Activated T-cell treated with anti-CD3 and anti-CD28 coated beads, Interleukin-2, amount 50 U/mL, for 24 hours (primary cell): ENCODE measurements around the gene NCAM1.

Source experiments
- DNase-seq: peaks from one replicate; pipeline ENCODE4 v3.0.0-alpha.2; 2020
- H3K27ac Mint-ChIP-seq: 2 replicates; pipeline ENCODE4 v1.8.0; 2020; ENCODE audit warnings: mild to moderate bottlenecking, mixed read lengths
- H3K27me3 Mint-ChIP-seq: 2 replicates; pipeline ENCODE4 v1.8.0; 2020; ENCODE audit warnings: mixed read lengths
- H3K36me3 Mint-ChIP-seq: 2 replicates; pipeline ENCODE4 v1.8.0; 2020; ENCODE audit warnings: low read depth, mixed read lengths
- H3K4me1 Mint-ChIP-seq: 2 replicates; pipeline ENCODE4 v1.8.0; 2020; ENCODE audit warnings: low read depth, mixed read lengths
- H3K4me3 Mint-ChIP-seq: 2 replicates; pipeline ENCODE4 v1.8.0; 2020; ENCODE audit warnings: mild to moderate bottlenecking, moderate library complexity, mixed read lengths
- H3K9me3 Mint-ChIP-seq: 2 replicates; pipeline ENCODE4 v1.8.0; 2020; ENCODE audit warnings: mixed read lengths

Gene NCAM1

GRCh38 chr11:113181094-113181493, 219.9 kb downstream of the NCAM1 start:
- no peaks in the 10 kb centered on the region for H3K36me3 Mint-ChIP-seq
- no peak for DNase-seq
- no peaks in the 10 kb centered on the region for H3K4me1 Mint-ChIP-seq
- H3K27ac Mint-ChIP-seq, result no peak overlapping the region
- H3K9me3 Mint-ChIP-seq, result no peaks in the 10 kb centered on the region
- H3K27me3 Mint-ChIP-seq, result peaks cover 30% of the 10 kb centered on the region
- no peak overlapping the region for H3K4me3 Mint-ChIP-seq

GRCh38 chr11:113182288-113182687, 221.1 kb downstream of the NCAM1 start:
- Mint-ChIP-seq H3K36me3 (no peaks in the 10 kb centered on the region), H3K9me3 (no peaks in the 10 kb centered on the region), H3K27me3 (peaks cover 23% of the 10 kb centered on the region), H3K4me3 (no peak overlapping the region), H3K4me1 (no peaks in the 10 kb centered on the region), H3K27ac (no peak overlapping the region)
- DNase-seq, result no peak

- no peak for DNase-seq
- no peaks in the 10 kb centered on the region for H3K36me3 Mint-ChIP-seq
- H3K9me3 Mint-ChIP-seq, result no peaks in the 10 kb centered on the region
- H3K4me3 Mint-ChIP-seq, result no peak overlapping the region
- H3K27ac Mint-ChIP-seq, result no peak overlapping the region
- peaks cover 14% of the 10 kb centered on the region for H3K27me3 Mint-ChIP-seq
- no peaks in the 10 kb centered on the region for H3K4me1 Mint-ChIP-seq
Observed at GRCh38 chr11:113184498-113184897, 223.3 kb downstream of the NCAM1 start.

GRCh38 chr11:113188371-113188834, 227.2 kb downstream of the NCAM1 start:
- Mint-ChIP-seq H3K27me3 (peaks cover 11% of the 10 kb centered on the region), H3K27ac (no peak overlapping the region), H3K9me3 (no peaks in the 10 kb centered on the region), H3K4me3 (no peak overlapping the region), H3K4me1 (no peaks in the 10 kb centered on the region), H3K36me3 (no peaks in the 10 kb centered on the region)
- no peak for DNase-seq

GRCh38 chr11:113189909-113190667, 228.9 kb downstream of the NCAM1 start:
- Mint-ChIP-seq H3K4me1 (no peaks in the 10 kb centered on the region), H3K27ac (no peak overlapping the region), H3K36me3 (no peaks in the 10 kb centered on the region), H3K9me3 (no peaks in the 10 kb centered on the region), H3K27me3 (peaks cover 11% of the 10 kb centered on the region), H3K4me3 (no peak overlapping the region)
- DNase-seq, result no peak

GRCh38 chr11:113192121-113192925, 231.1 kb downstream of the NCAM1 start:
- no peak for DNase-seq
- H3K4me1 Mint-ChIP-seq, result no peaks in the 10 kb centered on the region
- no peak overlapping the region for H3K27ac Mint-ChIP-seq
- peaks cover 15% of the 10 kb centered on the region for H3K27me3 Mint-ChIP-seq
- H3K9me3 Mint-ChIP-seq, result no peaks in the 10 kb centered on the region
- H3K36me3 Mint-ChIP-seq, result no peaks in the 10 kb centered on the region
- no peak overlapping the region for H3K4me3 Mint-ChIP-seq

GRCh38 chr11:113193016-113193415, 231.8 kb downstream of the NCAM1 start:
- Mint-ChIP-seq H3K36me3 (no peaks in the 10 kb centered on the region), H3K27ac (no peak overlapping the region), H3K4me3 (no peak overlapping the region), H3K4me1 (no peaks in the 10 kb centered on the region), H3K9me3 (no peaks in the 10 kb centered on the region), H3K27me3 (peaks cover 22% of the 10 kb centered on the region)
- no peak for DNase-seq

- no peak for DNase-seq
- no peak overlapping the region for H3K4me3 Mint-ChIP-seq
- H3K27me3 Mint-ChIP-seq, result peaks cover 24% of the 10 kb centered on the region
- H3K36me3 Mint-ChIP-seq, result no peaks in the 10 kb centered on the region
- H3K9me3 Mint-ChIP-seq, result no peaks in the 10 kb centered on the region
- H3K4me1 Mint-ChIP-seq, result no peaks in the 10 kb centered on the region
- H3K27ac Mint-ChIP-seq, result no peak overlapping the region
Observed at GRCh38 chr11:113193946-113194345, 232.7 kb downstream of the NCAM1 start.

- H3K4me3 Mint-ChIP-seq, result no peak overlapping the region
- H3K9me3 Mint-ChIP-seq, result no peaks in the 10 kb centered on the region
Observed at GRCh38 chr11:113195728-113196127, 234.5 kb downstream of the NCAM1 start.

GRCh38 chr11:113197446-113197845, 236.2 kb downstream of the NCAM1 start:
- peaks cover 13% of the 10 kb centered on the region for H3K27me3 Mint-ChIP-seq
- H3K9me3 Mint-ChIP-seq, result no peaks in the 10 kb centered on the region
- DNase-seq, result no peak
- H3K27ac Mint-ChIP-seq, result no peak overlapping the region
- H3K4me3 Mint-ChIP-seq, result no peak overlapping the region
- no peaks in the 10 kb centered on the region for H3K4me1 Mint-ChIP-seq
- H3K36me3 Mint-ChIP-seq, result no peaks in the 10 kb centered on the region

More at GRCh38 chr11:113195728-113196127, 234.5 kb downstream of the NCAM1 start:
- Mint-ChIP-seq H3K4me1 (no peaks in the 10 kb centered on the region), H3K27me3 (peaks cover 17% of the 10 kb centered on the region), H3K36me3 (no peaks in the 10 kb centered on the region), H3K27ac (no peak overlapping the region)
- no peak for DNase-seq

- Mint-ChIP-seq H3K27me3 (peaks cover 13% of the 10 kb centered on the region), H3K9me3 (no peaks in the 10 kb centered on the region), H3K4me3 (no peak overlapping the region), H3K36me3 (no peaks in the 10 kb centered on the region), H3K4me1 (no peaks in the 10 kb centered on the region), H3K27ac (no peak overlapping the region)
- DNase-seq, result no peak
Observed at GRCh38 chr11:113198972-113199661, 237.9 kb downstream of the NCAM1 start.

- Mint-ChIP-seq H3K27ac (no peak overlapping the region), H3K4me1 (no peaks in the 10 kb centered on the region), H3K27me3 (peaks cover 13% of the 10 kb centered on the region), H3K9me3 (no peaks in the 10 kb centered on the region), H3K4me3 (no peak overlapping the region), H3K36me3 (no peaks in the 10 kb centered on the region)
- DNase-seq, result no peak
Observed at GRCh38 chr11:113199866-113200265, 238.6 kb downstream of the NCAM1 start.

- Mint-ChIP-seq H3K27ac (no peak overlapping the region), H3K9me3 (no peaks in the 10 kb centered on the region), H3K27me3 (peaks cover 13% of the 10 kb centered on the region), H3K4me1 (no peaks in the 10 kb centered on the region), H3K36me3 (no peaks in the 10 kb centered on the region), H3K4me3 (no peak overlapping the region)
- no peak for DNase-seq
Observed at GRCh38 chr11:113201054-113201818, 240.0 kb downstream of the NCAM1 start.

GRCh38 chr11:113202431-113202830, 241.2 kb downstream of the NCAM1 start:
- no peaks in the 10 kb centered on the region for H3K9me3 Mint-ChIP-seq
- H3K36me3 Mint-ChIP-seq, result no peaks in the 10 kb centered on the region
- no peaks in the 10 kb centered on the region for H3K4me1 Mint-ChIP-seq
- H3K27me3 Mint-ChIP-seq, result peaks cover 9% of the 10 kb centered on the region
- no peak overlapping the region for H3K4me3 Mint-ChIP-seq
- DNase-seq, result no peak
- H3K27ac Mint-ChIP-seq, result no peak overlapping the region
